ENCODE data around the gene SNPH. TPM values are rescaled to one million over a fixed set of nuclear protein-coding genes. Genes with fewer than 3 reads are reported as not detected.

Gene SNPH
- total and polyA plus RNA-seq, 4 donors: 0.04 to 0.50 (median 0.21) TPM

Other genes starting within 250 kb of the SNPH start
- gene PSMF1, start 147.7 kb upstream of the SNPH start, total RNA-seq: 10 to 100 TPM; 43.6 to 90.6 TPM
- gene PSMF1, start 147.7 kb upstream of the SNPH start, polyA plus RNA-seq: 100 to 1,000 TPM in 1 of 2 donors, 10 to 100 TPM in 1; 77.0 to 126 TPM
- 1 to 10 TPM in 1 of 2 donors, under 1 TPM in 1; 0.42 to 3.4 TPM for gene TMEM74B, start 81.3 kb upstream of the SNPH start, total RNA-seq
- gene TMEM74B, start 81.3 kb upstream of the SNPH start, polyA plus RNA-seq: under 1 TPM; 0.14 to 0.76 TPM
- under 1 TPM; 0.14 to 0.42 TPM for gene C20orf202, start 62.8 kb upstream of the SNPH start, total RNA-seq
- gene C20orf202, start 62.8 kb upstream of the SNPH start, polyA plus RNA-seq: under 1 TPM; 0.07 to 0.10 TPM
- not detected for gene RAD21L1, start 40.2 kb upstream of the SNPH start, total RNA-seq
- not detected for gene RAD21L1, start 40.2 kb upstream of the SNPH start, polyA plus RNA-seq
- gene SDCBP2, start 62.8 kb downstream of the SNPH start, total RNA-seq: 1 to 10 TPM; 1.9 to 3.6 TPM
- 1 to 10 TPM; 5.8 to 6.1 TPM for gene SDCBP2, start 62.8 kb downstream of the SNPH start, polyA plus RNA-seq
- gene FKBP1A, start 126.8 kb downstream of the SNPH start, total RNA-seq: 10 to 100 TPM; 49.3 to 50.0 TPM
- 100 to 1,000 TPM; 104 to 114 TPM for gene FKBP1A, start 126.8 kb downstream of the SNPH start, polyA plus RNA-seq
- 10 to 100 TPM; 13.7 to 32.5 TPM for gene NSFL1C, start 200.6 kb downstream of the SNPH start, total RNA-seq
- gene NSFL1C, start 200.6 kb downstream of the SNPH start, polyA plus RNA-seq: 10 to 100 TPM; 36.9 to 49.0 TPM
- 1 to 10 TPM; 2.8 to 4.4 TPM for gene SIRPB2, start 225.1 kb downstream of the SNPH start, total RNA-seq
- gene SIRPB2, start 225.1 kb downstream of the SNPH start, polyA plus RNA-seq: 1 to 10 TPM in 1 of 2 donors, under 1 TPM in 1; 0.99 to 1.5 TPM

Data from liver (tissue), 4 donors.